ENCODE data around the gene GARIN3. TPM values are rescaled to one million over a fixed set of nuclear protein-coding genes. Genes with fewer than 3 reads are reported as not detected.
"Not testable (repeated sequence)": the region's sequence is repeated elsewhere in the genome, so short reads cannot be mapped to it uniquely, and the experiment has no call there.

GARIN3 gene
- total RNA-seq, 1 donor from 2014 or later, result not detected

DNA sequence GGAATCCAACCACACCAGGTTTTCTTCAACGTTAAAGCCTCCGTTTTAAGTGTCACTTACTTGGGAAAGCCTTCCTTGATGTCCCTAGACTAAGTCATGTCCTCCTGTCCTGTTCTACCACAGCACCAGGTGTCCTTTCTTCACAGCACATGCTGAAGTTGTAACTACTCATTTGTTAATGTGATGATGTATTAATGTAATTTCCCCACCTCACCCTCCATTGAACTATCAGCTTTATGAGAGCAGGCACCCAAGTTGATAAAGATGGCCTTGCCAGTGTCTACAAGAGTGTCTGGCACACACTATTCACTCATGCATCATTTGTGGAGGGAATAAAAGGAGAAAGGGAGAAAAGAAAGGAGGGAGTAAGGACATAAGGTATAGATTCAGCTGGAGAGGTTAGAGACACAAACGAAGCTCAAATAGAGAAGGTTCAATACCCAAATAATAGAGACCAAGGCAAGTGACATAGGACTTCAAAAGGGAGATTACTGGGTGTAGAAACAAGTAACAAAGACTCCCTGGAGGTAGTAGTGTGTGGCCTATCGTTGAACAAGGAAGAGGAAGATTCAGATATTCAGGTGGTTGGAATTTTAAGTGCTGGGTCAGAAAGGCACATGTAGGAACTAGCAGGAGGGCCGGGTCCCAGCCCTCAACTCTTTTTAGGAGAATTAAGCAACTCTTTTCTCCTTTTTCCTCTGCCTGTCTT, 21.1 kb upstream of the GARIN3 start:
- DNase-seq, result no peak
- intact Hi-C loops (cut with DNase I), result no loop called here
- no peak for ATAC-seq (ENCODE audit: poor library complexity)

DNA sequence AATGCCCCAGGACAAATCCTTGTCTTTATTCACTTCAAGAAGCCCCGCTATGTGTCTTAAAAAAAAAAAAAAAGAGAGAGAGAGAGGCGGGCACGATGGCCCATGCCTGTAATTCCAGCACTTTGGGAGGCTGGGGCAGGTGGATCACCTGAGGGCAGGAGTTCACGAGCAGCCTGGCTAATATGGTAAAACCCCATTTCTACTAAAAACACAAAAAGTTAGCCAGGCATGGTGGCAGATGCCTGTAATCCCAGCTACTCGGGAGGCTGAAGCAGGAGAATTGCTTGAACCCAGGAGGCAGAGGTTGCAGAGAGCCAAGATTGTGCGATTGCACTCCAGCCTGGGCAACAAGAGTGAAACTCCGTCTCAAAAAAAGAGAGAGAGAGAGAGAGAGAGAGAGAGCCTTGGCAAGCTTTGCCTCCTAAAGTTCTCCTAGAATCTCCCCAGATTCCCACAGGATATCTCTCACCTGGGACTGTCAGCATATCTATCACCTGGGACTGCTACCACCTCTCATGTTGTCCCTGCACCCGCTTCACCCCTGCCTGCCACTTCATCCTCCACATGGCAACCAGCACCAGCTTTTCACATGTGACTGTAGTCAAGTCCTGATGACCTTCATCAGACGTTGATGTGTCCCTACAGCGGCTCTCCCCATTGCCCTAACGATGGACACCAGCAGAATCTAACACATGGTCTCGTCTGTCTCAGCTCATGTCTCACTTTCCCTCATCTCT, 20.4 kb upstream of the GARIN3 start:
- DNase-seq (no peak), ATAC-seq (ENCODE audit: poor library complexity) (no peak)
- intact Hi-C loops (cut with DNase I), result no loop called here

DNA sequence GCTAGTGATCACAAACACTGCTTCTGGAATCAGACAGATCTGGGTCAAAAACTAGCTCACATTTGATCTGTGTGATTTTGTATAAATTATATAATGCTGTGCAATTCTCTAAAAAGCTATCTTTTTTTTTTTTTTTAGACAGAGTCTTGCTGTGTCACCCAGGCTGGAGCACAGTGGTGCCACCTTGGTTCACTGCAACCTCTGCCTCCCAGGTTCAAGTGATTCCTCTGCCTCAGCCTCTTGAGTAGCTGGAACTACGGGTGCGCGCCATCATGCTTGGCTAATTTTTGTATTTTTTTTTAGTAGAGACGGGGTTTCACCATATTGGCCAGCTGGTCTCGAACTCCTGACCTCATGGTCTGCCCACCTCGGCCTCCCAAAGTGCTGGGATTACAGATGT, 19.1 kb upstream of the GARIN3 start:
- intact Hi-C loops (cut with DNase I); ATAC-seq (ENCODE audit: poor library complexity); DNase-seq: not testable (repeated sequence)

DNA sequence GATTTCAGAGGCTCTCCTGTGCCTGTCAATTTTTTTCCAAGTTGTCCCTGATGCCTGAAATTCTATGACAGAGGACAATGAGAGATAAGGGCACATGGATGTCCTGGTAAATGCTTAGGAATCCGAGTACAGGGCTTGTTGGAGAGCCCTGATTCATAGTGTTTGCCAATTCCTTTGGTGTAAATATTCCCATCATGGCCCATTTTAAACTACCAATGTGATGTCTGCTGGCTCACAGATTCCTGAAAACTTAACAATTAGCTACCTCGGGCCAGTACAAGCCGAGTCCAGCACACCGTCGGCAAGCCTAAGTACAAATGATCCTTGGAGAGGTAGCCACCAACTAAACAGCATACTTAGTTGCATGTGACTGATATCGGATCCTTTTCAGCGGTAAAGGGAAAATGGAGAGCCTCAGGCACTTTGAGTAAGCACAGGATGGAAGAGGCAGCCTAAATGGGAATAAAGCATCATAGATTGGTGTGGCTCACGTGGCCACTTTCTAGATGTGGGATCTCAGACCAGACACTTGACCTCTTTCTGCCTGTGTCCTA, 18.1 kb upstream of the GARIN3 start:
- no peak for ATAC-seq (ENCODE audit: poor library complexity)
- no peak for DNase-seq
- intact Hi-C loops (cut with DNase I), result no loop called here

DNA sequence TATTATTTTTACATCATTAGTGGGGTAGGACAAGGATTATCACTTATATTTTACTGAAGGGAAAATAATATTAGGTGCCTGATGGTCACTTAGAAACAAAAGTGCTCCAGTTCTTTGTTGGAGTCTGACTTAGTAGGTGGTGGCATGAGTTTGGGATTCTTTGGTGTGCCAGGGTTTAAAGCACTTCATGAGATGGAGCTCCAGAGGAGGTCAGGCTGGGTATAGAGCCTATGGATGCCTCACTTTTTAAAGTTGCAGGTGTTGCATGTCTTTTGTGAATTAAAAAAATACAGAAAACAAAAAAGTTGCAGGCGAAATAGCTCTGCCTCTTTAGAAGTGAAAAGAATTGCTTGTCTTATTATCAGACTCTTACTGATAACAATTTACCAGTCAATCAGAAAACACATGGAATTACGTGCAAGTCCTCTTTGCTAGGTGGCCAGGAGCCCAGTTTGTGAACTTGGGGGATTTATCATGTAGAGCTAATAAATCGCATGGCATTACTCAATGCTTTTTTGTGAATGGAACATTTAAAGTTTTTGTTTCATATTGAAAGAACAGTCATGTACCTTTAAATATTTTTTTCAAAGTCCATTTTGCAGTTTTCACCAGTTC, 16.2 kb upstream of the GARIN3 start:
- DNase-seq (no peak), ATAC-seq (ENCODE audit: poor library complexity) (no peak)
- intact Hi-C loops (cut with DNase I), result no loop called here

DNA sequence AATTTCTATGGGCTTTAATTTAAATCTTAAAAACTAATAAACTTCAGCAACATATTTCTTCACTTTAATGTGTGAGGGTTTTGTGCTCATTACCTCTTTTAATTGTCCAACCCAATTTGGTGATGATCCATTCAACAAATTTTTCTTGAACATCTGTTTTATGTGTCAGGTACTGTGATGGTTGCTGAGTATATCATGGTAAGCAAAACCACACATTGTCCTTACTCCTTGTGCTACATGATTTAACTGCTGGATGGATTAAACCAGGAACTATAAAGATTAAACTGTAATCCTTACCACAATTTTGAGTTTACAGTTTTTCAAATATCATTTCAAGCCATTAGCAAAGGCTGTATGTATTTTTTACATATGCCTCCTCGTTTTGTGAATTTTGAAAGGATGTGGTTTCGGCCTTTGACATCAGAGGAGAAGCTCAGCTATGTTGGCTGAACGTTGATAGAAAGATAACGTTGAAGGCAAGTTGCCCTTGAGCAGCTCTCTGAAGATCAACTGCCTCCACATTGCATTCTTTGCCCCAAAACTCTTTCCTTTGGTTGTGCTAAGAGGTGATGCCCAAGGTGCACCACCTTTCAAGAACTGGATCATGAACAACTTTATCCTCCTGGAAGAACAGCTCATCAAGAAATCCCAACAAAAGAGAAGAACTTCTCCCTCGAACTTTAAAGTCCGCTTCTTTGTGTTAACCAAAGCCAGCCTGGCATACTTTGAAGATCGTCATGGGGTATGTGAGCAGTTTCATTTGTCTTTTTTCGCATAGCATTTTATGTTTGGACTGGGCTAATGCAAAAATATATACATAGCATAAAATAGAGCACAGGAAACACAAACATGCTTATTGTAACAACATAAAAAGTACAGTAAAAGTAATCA, 14.6 kb upstream of the GARIN3 start, which contains the start of gene ITK:
Gene ITK, plus strand, starts transcription at position 467 of the 891 bp plus-strand sequence. Its CDS starts 138 bp downstream, at position 605.
- intact Hi-C loops (cut with DNase I), result no loop called here
- DNase-seq (no peak), ATAC-seq (ENCODE audit: poor library complexity) (no peak)

DNA sequence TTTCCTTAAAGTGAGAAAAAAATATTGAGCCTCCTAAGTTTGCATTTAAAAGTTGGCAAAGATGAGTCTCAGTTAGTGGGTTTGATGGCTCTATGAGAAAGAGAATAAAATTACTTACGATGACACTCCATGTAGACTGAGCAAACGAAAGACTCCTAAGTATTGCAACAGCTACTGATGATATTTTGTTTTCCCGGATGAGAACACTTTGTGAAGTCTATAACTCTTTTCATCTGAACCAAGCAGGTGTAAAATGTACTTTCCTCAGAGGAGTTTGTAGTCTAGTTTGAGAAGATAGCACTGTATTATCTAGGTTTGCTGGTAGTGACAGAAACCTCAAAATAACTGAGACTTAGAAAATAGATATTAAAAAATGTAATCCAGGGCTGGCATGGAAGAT, 12.9 kb upstream of the GARIN3 start:
- DNase-seq (no peak), ATAC-seq (ENCODE audit: poor library complexity) (no peak)
- intact Hi-C loops (cut with DNase I), result no loop called here

DNA sequence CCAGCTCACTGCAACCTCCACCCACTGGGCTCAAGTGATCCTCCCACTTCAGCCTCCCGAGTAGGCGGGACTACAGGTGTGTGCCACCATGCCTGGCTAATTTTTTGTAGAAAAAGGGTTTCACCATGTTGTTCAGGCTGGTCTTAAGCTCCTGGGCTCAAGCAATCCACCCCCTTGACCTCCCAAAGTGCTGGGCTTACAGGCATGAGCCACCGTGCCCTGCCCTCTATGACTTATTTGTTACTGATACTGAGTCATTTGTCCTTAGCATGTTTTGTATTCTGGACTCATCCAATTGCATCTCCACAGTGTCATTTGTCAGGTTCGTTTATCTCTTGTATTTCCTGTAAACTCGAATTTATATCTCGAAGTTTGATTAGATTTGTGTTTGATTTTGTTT, 11.9 kb upstream of the GARIN3 start:
- intact Hi-C loops (cut with DNase I), result no loop called here
- ATAC-seq (ENCODE audit: poor library complexity) (no peak), DNase-seq (no peak)

DNA sequence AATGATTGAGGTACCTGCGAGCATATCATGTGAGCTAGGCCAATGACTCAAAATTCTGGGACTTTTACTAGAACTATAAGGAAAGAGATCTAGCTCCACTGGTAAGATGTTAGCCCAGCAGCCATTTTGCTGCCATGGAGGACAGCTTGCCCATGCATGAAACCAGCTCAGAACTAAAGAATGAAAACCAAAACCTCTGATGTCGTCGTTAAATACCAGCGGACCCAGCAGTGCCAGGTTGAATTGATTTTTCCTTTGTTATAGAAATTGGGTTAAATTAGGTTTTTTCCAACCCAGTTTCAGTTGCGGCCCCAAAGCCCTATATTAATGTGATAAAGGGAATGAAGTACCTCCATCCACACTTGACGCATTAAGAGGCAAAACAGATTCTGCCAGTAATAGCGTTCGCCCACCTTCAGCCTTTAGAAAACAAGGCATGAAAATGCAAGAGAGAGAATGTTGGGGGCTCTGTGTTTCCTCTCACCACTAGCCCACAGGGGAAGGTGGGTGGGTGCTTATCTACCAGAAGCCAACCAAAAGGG, 9.1 kb upstream of the GARIN3 start:
- intact Hi-C loops (cut with DNase I), result no loop called here
- ATAC-seq (ENCODE audit: poor library complexity) (no peak), DNase-seq (no peak)

DNA sequence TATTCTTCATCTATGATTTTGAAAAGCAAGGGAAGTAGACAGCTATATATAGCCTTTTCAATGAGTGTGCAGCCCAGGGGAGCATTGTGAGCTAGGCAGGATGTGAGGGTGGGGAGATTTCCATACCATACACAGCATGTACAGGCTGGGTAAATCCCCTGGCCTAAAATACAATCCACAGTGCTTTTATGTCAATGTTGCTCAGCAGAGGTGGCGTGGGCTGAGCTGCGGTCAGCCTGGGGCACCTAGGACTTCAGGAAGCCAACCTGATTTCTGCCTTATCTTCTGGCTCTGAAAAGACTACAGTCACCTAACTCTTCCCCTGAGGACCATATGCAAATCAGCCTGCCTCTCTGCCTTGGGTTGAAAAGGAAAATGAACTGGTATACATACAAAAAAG, 6.3 kb upstream of the GARIN3 start:
- ATAC-seq (ENCODE audit: poor library complexity) (no peak), DNase-seq (no peak)
- intact Hi-C loops (cut with DNase I), result no loop called here

DNA sequence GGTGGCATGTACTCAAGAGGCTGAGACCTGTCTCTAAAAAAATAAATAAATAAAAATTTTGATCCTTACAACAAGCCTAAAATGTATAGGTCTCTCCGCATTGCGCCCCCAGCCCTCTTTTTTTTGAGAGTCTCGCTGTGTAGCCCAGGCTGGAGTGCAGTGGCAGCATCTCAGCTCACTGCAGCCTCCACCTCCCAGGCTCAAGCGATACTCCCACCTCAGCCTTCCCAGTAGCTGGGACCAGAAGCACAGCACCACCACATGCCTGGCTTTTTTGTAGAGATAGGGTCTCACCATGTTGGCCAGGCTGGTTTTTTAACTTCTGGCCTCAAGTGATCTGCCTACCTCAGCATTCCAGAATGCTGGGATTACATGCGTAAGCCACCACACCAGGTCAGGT, 2.2 kb upstream of the GARIN3 start:
- ATAC-seq (ENCODE audit: poor library complexity) (no peak), DNase-seq (no peak)
- intact Hi-C loops (cut with DNase I), result no loop called here

DNA sequence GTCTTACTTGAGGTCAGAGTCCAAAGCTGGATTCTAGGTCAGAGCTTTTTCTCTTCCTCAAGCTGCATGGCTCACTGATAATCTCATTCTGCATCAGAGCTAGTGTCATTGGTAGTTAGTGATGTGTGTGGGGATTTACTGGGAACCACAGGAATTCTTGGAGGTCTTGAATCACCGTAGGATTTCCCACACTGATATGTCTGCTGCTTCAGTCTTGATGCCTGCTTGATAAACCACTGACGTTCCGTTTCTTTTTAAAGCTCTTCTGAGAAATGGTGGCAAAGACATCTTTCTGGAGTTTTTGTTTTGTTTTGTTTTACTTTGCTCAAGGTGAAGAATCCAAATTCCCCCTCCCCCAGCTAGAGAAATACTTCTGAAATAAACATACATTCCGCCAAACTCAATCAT, 1.2 kb upstream of the GARIN3 start:
- intact Hi-C loops (cut with DNase I), result no loop called here
- DNase-seq, result no peak
- ATAC-seq (ENCODE audit: poor library complexity), result no peak

DNA sequence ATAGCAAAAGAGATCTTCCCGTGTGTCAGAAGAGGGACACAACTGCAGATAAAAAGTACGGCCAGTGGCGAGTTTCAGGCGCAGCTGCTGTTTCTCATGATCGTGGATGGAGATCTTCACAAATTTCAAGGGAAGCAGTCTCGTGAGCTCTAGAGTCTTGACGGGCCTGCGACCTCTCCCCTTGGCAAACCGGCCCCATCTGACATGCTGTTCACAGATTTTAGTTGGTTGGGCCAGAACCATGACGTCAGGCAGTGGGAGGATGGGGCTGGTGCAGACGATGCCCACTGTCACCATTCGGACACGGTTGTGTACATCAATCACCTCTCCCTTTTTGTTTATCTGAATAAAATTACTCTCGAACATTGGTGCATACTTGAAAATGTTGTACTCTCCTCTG, 396 bp downstream of the GARIN3 start:
- no peak for DNase-seq
- intact Hi-C loops (cut with DNase I), result no loop called here

DNA sequence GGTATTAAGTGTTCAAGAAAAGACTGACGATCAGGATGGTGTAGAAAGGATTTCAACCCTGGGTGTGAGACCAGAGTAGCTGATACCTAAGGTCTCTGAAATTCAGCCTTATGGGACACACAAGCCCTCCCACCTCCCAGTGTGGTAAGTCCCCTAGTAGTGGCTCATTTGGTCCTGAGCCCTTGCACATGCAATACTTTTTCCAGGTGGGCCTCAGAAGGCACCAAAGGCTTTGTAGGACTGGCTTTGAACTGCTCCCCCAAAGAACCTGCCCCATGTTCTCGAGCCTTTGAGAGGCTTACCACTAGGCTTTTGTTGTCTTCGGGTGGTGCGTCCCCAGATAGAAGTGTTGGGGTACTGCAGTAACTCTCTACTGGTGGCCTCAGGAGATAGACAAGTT, 803 bp downstream of the GARIN3 start:
- DNase-seq, result no peak
- no peak for ATAC-seq (ENCODE audit: poor library complexity)
- intact Hi-C loops (cut with DNase I), result no loop called here

More for the DNA sequence above, 396 bp downstream of the GARIN3 start:
- ATAC-seq (ENCODE audit: poor library complexity), result no peak

DNA sequence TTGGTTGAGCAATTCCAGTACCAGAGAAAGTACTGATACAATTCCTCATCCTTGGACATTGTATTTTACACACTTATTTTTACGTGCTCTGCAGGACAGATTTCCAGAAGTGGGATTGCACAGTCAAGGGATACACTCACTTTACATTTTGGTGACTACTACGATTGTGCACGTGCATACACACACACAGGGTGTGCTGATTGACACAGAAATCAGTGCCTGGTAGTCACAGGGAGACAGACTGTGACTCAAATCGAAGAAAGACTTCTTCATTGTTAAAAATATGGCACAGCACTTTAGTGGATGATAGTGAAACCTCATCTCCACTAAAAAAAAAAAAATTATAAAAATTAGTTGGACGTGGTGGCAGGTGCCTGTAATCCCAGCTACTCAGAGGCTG, 1.5 kb downstream of the GARIN3 start:
- ATAC-seq (ENCODE audit: poor library complexity) (no peak), DNase-seq (no peak)
- intact Hi-C loops (cut with DNase I), result no loop called here

DNA sequence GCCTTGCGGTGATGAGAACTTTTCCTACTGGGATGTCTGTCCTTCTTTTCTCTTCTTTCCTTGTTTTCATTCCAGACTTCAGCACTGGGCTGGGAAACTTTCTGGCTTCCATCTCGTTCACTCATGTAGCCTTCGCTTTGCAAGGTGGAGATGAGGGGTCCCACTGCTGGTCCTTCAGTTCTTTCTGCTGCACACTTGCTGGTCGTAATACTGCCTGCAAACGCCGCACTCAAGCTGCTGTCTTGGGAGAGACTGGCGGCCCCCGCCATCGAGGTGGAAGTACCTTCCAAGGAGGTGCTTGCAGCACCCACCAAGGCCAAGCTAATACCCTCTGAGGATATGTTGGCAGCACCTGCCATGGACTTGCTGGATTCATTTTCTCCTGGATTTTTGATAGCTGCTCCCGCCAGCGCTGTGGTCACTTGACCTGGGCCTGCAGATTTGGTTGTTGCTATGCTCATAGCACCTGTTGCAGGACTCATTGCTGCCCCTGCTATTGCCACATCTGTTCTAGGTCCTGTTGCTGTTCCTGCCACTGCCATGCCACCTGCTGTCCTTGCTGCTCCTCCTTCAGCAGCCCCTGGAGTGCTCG, 3.0 kb downstream of the GARIN3 start:
- no peak for ATAC-seq (ENCODE audit: poor library complexity)
- intact Hi-C loops (cut with DNase I), result no loop called here
- no peak for DNase-seq

DNA sequence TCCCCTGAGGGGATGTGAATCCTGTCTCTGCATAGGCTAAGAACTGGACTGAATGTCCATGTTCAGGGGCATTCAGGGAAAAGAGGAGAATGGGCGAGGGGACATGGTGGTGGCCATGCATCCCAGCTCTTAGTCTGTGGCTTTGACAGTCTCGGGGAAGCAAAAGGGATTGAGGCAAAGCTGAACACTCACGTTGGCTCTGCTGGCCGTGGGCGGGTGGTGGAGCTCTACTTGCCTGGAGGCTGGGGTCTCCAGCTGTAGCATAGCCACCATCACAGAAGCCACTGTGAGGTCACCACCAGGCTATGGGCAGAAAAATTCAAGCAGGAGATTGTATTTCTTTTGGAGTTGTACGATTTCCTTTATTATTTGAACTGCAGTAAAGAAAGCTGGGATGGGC, 4.1 kb downstream of the GARIN3 start:
- intact Hi-C loops (cut with DNase I), result no loop called here
- ATAC-seq (ENCODE audit: poor library complexity) (no peak), DNase-seq (no peak)

DNA sequence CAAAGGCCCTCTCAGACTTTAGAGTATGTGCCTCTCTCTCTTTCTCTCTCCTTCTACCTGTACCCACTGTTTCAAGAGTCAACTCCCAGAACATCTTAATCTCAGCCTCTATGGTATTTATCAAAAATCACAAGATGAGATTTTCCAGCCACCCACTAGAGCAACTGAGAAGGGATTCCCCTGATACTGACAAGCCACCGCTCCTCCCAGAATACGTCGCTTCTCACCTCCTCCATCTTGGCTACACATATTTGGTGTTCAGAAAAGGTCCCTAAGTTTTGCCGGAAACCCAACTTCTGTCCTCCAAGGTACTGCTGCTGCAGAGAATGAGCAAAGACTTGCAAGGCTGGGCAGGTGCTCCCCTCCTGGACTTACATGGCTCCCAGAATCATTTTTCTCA, 6.1 kb downstream of the GARIN3 start:
- ATAC-seq (ENCODE audit: poor library complexity) (no peak), DNase-seq (no peak)
- intact Hi-C loops (cut with DNase I), result no loop called here

Data from Right ventricle myocardium superior (tissue), 1 donor.